Fibroblast of lung (primary cell): ENCODE results near the gene MRE11. TPM values are rescaled to one million over a fixed set of nuclear protein-coding genes. Genes with fewer than 3 reads are reported as not detected.

ENCODE experiments used
- DNase-seq, 2 donors: peaks; one replicate each; pipeline versions ENCODE4 v3.0.0 to v3.0.0-alpha.2; 2010; ENCODE audit warnings: low read depth in 2 of 2
- H2AFZ ChIP-seq: 2 replicates; pipeline ENCODE4 v1.5.1; 2012; ENCODE audit warnings: low read length, control low read depth, inconsistent platforms
- H3K27ac ChIP-seq: 2 replicates; pipeline ENCODE4 v1.5.1; 2011; ENCODE audit warnings: low read length, control low read depth; ENCODE audit not compliant: insufficient read depth
- H3K27me3 ChIP-seq: 2 replicates; pipeline ENCODE4 v1.5.1; 2011; ENCODE audit warnings: mild to moderate bottlenecking, low read length; ENCODE audit not compliant: control insufficient read depth, insufficient read depth
- H3K36me3 ChIP-seq: 2 replicates; pipeline ENCODE4 v1.5.1; 2011; ENCODE audit warnings: low read length; ENCODE audit not compliant: control insufficient read depth, insufficient read depth
- H3K4me1 ChIP-seq: 2 replicates; pipeline ENCODE4 v1.5.1; 2011; ENCODE audit warnings: low read length; ENCODE audit not compliant: control insufficient read depth, insufficient read depth; ENCODE audit errors: extremely low read depth
- H3K4me2 ChIP-seq: 2 replicates; pipeline ENCODE4 v1.5.1; 2011; ENCODE audit warnings: low read length, control low read depth; ENCODE audit not compliant: insufficient read depth; ENCODE audit errors: extremely low read depth
- H3K4me3 ChIP-seq, 4 experiments: fragments of 200-600 bp in 1 of 4; sonication (generic) in 1 of 4; replicated peaks in 1 of 4; 2 replicates each; pipeline ENCODE4 v1.5.1; 2011 to 2016; ENCODE audit warnings: low read length in 4 of 4, low read depth in 3 of 4, mild to moderate bottlenecking in 3 of 4, control low read depth in 2 of 4, inconsistent platforms in 1 of 4, mixed read lengths in 1 of 4; ENCODE audit not compliant: insufficient read depth in 1 of 4; ENCODE audit errors: control extremely low read depth in 1 of 4
- H3K79me2 ChIP-seq: 2 replicates; pipeline ENCODE4 v1.5.1; 2012; ENCODE audit warnings: mild to moderate bottlenecking, low read length, inconsistent platforms; ENCODE audit not compliant: control insufficient read depth, insufficient read depth
- H3K9ac ChIP-seq: 2 replicates; pipeline ENCODE4 v1.5.1; 2011; ENCODE audit warnings: mild to moderate bottlenecking, low read length, control low read depth; ENCODE audit not compliant: insufficient read depth
- H3K9me3 ChIP-seq: 2 replicates; pipeline ENCODE4 v1.5.1; 2012; ENCODE audit warnings: low read depth, low read length; ENCODE audit not compliant: control insufficient read depth, insufficient read depth
- H4K20me1 ChIP-seq: 2 replicates; pipeline ENCODE4 v1.5.1; 2011; ENCODE audit warnings: low read length; ENCODE audit not compliant: control insufficient read depth, insufficient read depth; ENCODE audit errors: extremely low read depth
- CTCF ChIP-seq, 2 donors: IDR thresholded peaks in 1 of 2; conservative IDR thresholded peaks in 1 of 2; 1 replicate in 1 of 2; 2 replicates in 1 of 2; pipeline ENCODE4 v1.5.1; 2011 to 2012; ENCODE audit warnings: low read length in 2 of 2, control low read depth in 1 of 2, inconsistent platforms in 1 of 2, low read depth in 1 of 2, mild to moderate bottlenecking in 1 of 2
- EZH2 ChIP-seq: IDR thresholded peaks from 2 replicates; pipeline ENCODE4 v1.5.1; 2012; ENCODE audit warnings: low read length, control low read depth, mild to moderate bottlenecking; ENCODE audit errors: missing control alignments
- polyA plus RNA-seq, 2 donors: library from polyadenylated mRNA; depleted of rRNA in 1 of 2; stranded (reverse) in 1 of 2; unstranded in 1 of 2; fragments of >200 nt; gene quantifications; 2 replicates each; pipeline ENCODE4 v1.2.1, GENCODE V29; 2011 to 2012; ENCODE audit warnings: missing spikeins in 1 of 2
- total RNA-seq: library from RNA; depleted of rRNA; stranded (reverse); fragments of >200 nt; gene quantifications from 2 replicates; pipeline ENCODE4 v1.2.1, GENCODE V29; 2014

The MRE11 gene
- total and polyA plus RNA-seq, 2 donors (not counting 1 experiment from before 2014, with no cell fraction given) = 6.9 to 7.4 TPM

GRCh38 chr11:94472916-94473799 lies 20.5 kb downstream of the MRE11 start:
- TF ChIP-seq CTCF (conservative IDR thresholded peaks at IDR 0.05 in 1 of 2, IDR thresholded peaks at IDR 0.05 in 1 of 2; ENCODE audit: low read depth in 1 of 2, low read length in 2 of 2) (no peak), EZH2 (no peak)
- Histone ChIP-seq H3K9ac (peak overlapping the region; percentile 1), H3K4me3 (no peak overlapping the region), H3K4me2 (no peak overlapping the region), H2AFZ (no peak overlapping the region), H3K79me2 (no peaks in the 10 kb centered on the region), H3K27ac (no peak overlapping the region), H3K27me3 (no peaks in the 10 kb centered on the region), H4K20me1 (no peaks in the 10 kb centered on the region), H3K36me3 (no peaks in the 10 kb centered on the region), H3K9me3 (no peaks in the 10 kb centered on the region), H3K4me1 (no peaks in the 10 kb centered on the region)
- peak in 1 of 2 donors; percentile 87 for DNase-seq

GRCh38 chr11:94469416-94469815 lies 24.2 kb downstream of the MRE11 start:
- H2AFZ ChIP-seq = no peak overlapping the region
- no peak overlapping the region for H3K4me3 ChIP-seq
- no peaks in the 10 kb centered on the region for H4K20me1 ChIP-seq
- no peaks in the 10 kb centered on the region for H3K9me3 ChIP-seq
- H3K4me1 ChIP-seq = no peaks in the 10 kb centered on the region
- H3K4me2 ChIP-seq = no peak overlapping the region
- TF ChIP-seq EZH2 (no peak), CTCF (conservative IDR thresholded peaks at IDR 0.05 in 1 of 2, IDR thresholded peaks at IDR 0.05 in 1 of 2; ENCODE audit: low read depth in 1 of 2, low read length in 2 of 2) (no peak)
- H3K79me2 ChIP-seq = no peaks in the 10 kb centered on the region
- H3K36me3 ChIP-seq = no peaks in the 10 kb centered on the region
- H3K9ac ChIP-seq = no peak overlapping the region
- no peak for DNase-seq
- no peaks in the 10 kb centered on the region for H3K27me3 ChIP-seq
- no peak overlapping the region for H3K27ac ChIP-seq

GRCh38 chr11:94459576-94459975 lies 34.1 kb downstream of the MRE11 start:
- peaks cover 2% of the 10 kb centered on the region for H3K36me3 ChIP-seq
- no peak for TF ChIP-seq EZH2
- no peak for TF ChIP-seq CTCF (conservative IDR thresholded peaks at IDR 0.05 in 1 of 2, IDR thresholded peaks at IDR 0.05 in 1 of 2; ENCODE audit: low read depth in 1 of 2, low read length in 2 of 2)
- H3K9ac ChIP-seq = no peak overlapping the region

More at GRCh38 chr11:94459576-94459975, 34.1 kb downstream of the MRE11 start:
- no peaks in the 10 kb centered on the region for H3K9me3 ChIP-seq
- no peaks in the 10 kb centered on the region for H3K79me2 ChIP-seq
- no peak overlapping the region for H3K27ac ChIP-seq
- H4K20me1 ChIP-seq = no peaks in the 10 kb centered on the region
- H2AFZ ChIP-seq = no peak overlapping the region
- no peaks in the 10 kb centered on the region for H3K27me3 ChIP-seq
- no peak for DNase-seq
- H3K4me1 ChIP-seq = no peaks in the 10 kb centered on the region
- no peak overlapping the region for H3K4me3 ChIP-seq
- H3K4me2 ChIP-seq = no peak overlapping the region
